PFSK-1 (cell line): ENCODE results near the gene ATMIN.

Experiments
- FOXP2 ChIP-seq: optimal IDR thresholded peaks from 2 replicates; pipeline ENCODE3; 2011; ENCODE audit warnings: borderline replicate concordance, control low read depth, inconsistent platforms; ENCODE audit not compliant: insufficient read depth; ENCODE audit errors: extremely low read length, extremely low read depth
- POLR2AphosphoS5 ChIP-seq: IDR thresholded peaks from 2 replicates; pipeline ENCODE4 v1.6.1; 2012; ENCODE audit warnings: low read depth, mild to moderate bottlenecking, control low read depth, low read length, moderate library complexity
- REST ChIP-seq, 2 experiments: IDR thresholded peaks; 2 replicates each; pipeline versions ENCODE4 v1.6.1 to v1.8.0; 2011 to 2012; ENCODE audit warnings: low read depth in 2 of 2, low read length in 2 of 2, control low read depth in 1 of 2, inconsistent platforms in 1 of 2, mild to moderate bottlenecking in 1 of 2, moderate library complexity in 1 of 2; ENCODE audit not compliant: insufficient read depth in 1 of 2
- SIN3A ChIP-seq: IDR thresholded peaks from 2 replicates; pipeline ENCODE4 v1.6.1; 2012; ENCODE audit warnings: mild to moderate bottlenecking, low read length, moderate library complexity, borderline replicate concordance; ENCODE audit not compliant: insufficient read depth
- TAF1 ChIP-seq: IDR thresholded peaks from 2 replicates; pipeline ENCODE4 v1.6.1; 2012; ENCODE audit warnings: low read length, control low read depth, borderline replicate concordance; ENCODE audit not compliant: insufficient read depth

Gene ATMIN

GRCh38 chr16:80990978-80991377 lies 44.7 kb upstream of the ATMIN start:
- TF ChIP-seq SIN3A (no peak), TAF1 (no peak), REST (IDR thresholded peaks at IDR 0.05; ENCODE audit: insufficient read depth in 1 of 2, low read depth in 2 of 2, low read length in 2 of 2) (no peak), POLR2AphosphoS5 (no peak), FOXP2 (no peak)

DNA sequence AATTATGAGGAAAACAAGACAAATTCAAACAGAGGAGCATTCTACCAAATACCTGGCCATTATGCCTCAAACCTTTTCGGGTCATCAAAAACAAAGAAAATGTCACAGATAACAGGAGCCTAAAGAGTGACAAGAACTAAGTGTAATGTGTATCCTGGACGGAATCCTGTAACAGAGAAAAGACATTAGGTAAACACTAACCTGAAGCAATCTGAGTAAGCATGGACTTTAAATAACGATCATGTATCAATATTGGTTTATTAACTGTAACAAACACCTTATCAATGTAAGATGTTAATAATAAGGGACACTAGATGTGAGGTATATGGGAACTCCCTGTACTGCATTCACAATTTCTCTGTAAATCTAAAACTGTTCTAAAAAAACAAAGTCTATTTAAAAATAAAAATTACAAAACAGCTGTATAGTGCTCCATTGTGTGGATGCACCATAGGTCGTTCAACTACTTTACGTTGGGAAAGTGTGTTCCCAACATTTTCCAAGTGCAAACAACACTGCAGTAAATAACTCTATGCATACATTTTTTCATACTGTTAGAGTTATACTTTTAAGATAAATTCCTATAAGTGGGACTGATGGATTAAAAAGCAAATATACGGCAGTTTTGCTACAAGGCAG lies 43.7 kb upstream of the ATMIN start:
- no peak for TF ChIP-seq TAF1
- no peak for TF ChIP-seq SIN3A
- no peak for TF ChIP-seq POLR2AphosphoS5
- TF ChIP-seq REST (IDR thresholded peaks at IDR 0.05; ENCODE audit: insufficient read depth in 1 of 2, low read depth in 2 of 2, low read length in 2 of 2), result no peak
- no peak for TF ChIP-seq FOXP2

DNA sequence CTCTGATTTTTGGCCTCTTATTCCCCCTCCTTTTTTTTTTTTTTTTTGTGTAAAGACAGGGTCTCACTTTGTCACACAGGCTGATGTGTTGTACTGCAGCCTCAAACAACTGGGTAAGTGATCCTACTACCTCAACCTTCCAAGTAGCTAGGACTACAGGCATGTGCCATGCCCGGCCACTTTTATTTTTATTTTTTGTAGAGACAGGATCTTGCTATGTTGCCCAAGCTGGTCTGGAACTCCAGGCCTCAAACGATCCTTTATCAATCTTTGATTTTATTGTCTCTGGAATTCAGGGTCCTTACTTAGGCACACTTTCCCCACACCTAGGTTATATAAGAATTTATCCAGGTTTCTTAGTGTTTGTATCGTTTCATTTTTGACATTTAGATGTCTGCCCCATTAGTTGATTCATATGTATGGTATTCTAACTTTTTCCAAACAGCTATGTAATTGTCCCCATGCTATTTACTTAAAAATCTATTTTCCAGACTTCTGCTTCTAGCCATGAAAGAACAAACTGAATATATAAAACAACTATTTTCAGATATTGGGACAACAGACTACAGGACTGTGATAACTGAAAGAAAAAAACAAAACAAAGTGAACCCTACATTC lies 42.9 kb upstream of the ATMIN start:
- no peak for TF ChIP-seq FOXP2
- TF ChIP-seq POLR2AphosphoS5, result no peak
- no peak for TF ChIP-seq SIN3A
- no peak for TF ChIP-seq TAF1
- TF ChIP-seq REST (IDR thresholded peaks at IDR 0.05; ENCODE audit: insufficient read depth in 1 of 2, low read depth in 2 of 2, low read length in 2 of 2), result no peak

DNA sequence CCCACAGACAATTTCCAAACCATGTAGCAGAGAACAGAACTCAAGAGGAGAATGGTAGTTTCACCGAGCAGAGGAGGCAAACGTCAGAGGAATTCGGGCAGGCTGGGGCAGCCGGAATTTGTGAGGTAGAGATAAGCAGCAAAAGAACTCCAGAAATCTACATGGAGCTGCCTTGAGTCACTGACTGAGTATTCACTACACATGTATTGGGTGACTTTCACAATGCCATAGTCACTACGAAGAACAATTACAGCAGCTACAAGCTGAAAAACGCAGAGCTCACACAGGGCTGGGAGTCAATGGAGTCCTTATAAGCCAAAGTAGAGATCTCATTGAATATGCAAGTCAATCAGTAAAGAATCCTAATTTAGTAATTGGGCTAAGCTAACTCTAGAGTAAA lies 42.3 kb upstream of the ATMIN start:
- no peak for TF ChIP-seq POLR2AphosphoS5

- TF ChIP-seq FOXP2 (no peak), POLR2AphosphoS5 (no peak)
Observed at GRCh38 chr16:80993834-80994233, 41.8 kb upstream of the ATMIN start.

- no peak for TF ChIP-seq POLR2AphosphoS5
- no peak for TF ChIP-seq SIN3A
Observed at GRCh38 chr16:80994451-80994850, 41.2 kb upstream of the ATMIN start.

DNA sequence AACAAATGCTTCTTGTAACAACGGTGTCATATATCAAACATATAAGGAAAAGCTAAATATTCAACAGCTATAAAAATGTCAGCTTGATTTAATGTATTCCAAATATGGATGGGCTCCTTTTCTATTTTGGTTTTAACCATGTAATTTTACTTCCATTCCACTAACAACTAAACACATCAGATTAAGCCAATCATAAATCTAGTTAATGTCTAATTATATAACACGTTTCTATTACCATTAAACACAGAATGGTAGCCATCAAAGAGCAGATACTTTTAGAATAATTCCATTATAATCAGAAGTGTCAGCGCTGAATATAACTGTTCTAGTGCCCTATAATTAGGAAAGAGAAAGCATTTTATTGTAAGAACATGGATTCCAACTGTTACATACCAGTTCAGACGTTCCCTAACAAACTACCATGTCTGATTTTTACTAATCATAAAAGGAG lies 38.9 kb upstream of the ATMIN start:
- TF ChIP-seq TAF1 (no peak), FOXP2 (no peak), SIN3A (no peak), REST (IDR thresholded peaks at IDR 0.05; ENCODE audit: insufficient read depth in 1 of 2, low read depth in 2 of 2, low read length in 2 of 2) (no peak), POLR2AphosphoS5 (no peak)
